IPS-20b (cell line): ENCODE results near the gene SMIM41.

Source experiments
- H3K27ac ChIP-seq: one replicate; pipeline ENCODE4 v1.5.1; 2013; ENCODE audit warnings: low read length
- H3K27me3 ChIP-seq: 2 replicates; pipeline ENCODE4 v1.6.1; 2013; ENCODE audit warnings: mild to moderate bottlenecking, low read length, inconsistent platforms; ENCODE audit not compliant: insufficient read depth
- H3K36me3 ChIP-seq: 2 replicates; pipeline ENCODE4 v1.6.1; 2013; ENCODE audit warnings: low read depth, mild to moderate bottlenecking, inconsistent platforms, low read length, moderate library complexity; ENCODE audit not compliant: insufficient read depth
- H3K4me1 ChIP-seq: 2 replicates; pipeline ENCODE4 v1.6.1; 2013; ENCODE audit warnings: mild to moderate bottlenecking, control low read depth, inconsistent platforms, low read length, moderate library complexity; ENCODE audit not compliant: insufficient read depth
- H3K4me3 ChIP-seq: 2 replicates; pipeline ENCODE4 v1.5.1; 2013; ENCODE audit warnings: mild to moderate bottlenecking, low read length, inconsistent platforms
- H3K9ac ChIP-seq: 2 replicates; pipeline ENCODE4 v1.6.1; 2013; ENCODE audit warnings: low read depth, mild to moderate bottlenecking, inconsistent platforms, low read length, moderate library complexity
- H3K9me3 ChIP-seq: 2 replicates; pipeline ENCODE4 v1.6.1; 2013; ENCODE audit warnings: mild to moderate bottlenecking, low read depth, low read length, inconsistent platforms; ENCODE audit not compliant: insufficient read depth

The SMIM41 gene

DNA sequence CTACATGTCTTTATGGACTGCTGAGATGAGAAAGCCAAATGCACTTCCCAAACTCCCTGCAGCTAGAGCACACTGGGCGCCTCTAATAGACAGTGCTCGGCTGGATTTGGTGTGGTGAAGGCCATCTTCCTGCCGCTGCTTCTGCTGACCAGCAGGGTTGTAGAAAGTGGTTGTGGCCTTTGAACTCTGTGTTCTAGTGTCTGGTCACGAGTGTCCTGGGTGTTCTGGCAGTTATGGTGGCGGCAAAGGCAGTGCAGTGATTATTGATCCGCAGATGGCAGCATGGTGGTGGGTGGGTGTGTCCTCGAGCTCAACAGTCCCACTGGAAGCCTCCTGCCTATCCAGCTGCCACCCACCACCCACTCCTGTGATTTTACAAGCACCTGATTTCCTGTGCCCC lies 43.4 kb downstream of the SMIM41 start:
- Histone ChIP-seq H3K27me3 (0 out of 2 replicates have a peak, but pooled peaks cover 5% of the 10 kb centered on the region), H3K4me1 (peaks cover 39% of the 10 kb centered on the region), H3K27ac (no peak overlapping the region)

DNA sequence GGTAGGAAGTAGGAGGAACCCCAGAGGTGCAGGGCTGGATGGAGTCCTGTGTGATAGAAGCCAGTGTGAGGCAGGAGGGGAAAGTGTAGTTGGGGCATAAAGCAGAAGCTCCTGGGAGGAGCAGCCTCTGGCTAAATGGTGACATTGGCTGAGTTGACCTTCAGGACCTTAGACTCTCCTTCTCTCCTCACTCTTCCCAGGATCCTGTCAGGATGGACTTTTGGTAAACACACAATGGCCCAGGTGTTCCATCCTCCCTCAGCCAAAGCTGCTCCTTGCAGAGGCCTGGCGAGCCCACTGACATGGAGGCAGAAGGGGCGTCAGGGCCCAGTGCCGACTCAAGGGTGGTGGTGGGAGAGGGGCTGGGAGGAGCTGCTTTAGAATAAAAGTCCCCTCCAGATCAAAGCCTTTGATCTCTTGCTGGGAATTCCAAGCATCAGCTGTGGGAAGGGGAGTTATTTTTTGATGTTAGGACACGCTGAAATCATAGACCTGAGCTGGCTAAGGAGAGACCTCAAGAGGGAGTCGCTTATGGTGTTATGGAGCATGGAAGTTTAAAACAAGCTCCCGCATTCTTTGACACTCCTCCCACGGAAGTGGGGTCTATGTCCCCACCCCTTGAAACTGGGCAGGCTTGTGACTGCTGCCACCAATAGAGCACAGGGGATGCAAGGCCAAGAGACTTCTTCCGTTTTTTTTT lies 44.1 kb downstream of the SMIM41 start:
- Histone ChIP-seq H3K27ac (no peak overlapping the region), H3K4me1 (peaks cover 39% of the 10 kb centered on the region), H3K9me3 (no peaks in the 10 kb centered on the region), H3K27me3 (0 out of 2 replicates have a peak, but pooled peaks cover 5% of the 10 kb centered on the region), H3K9ac (no peak overlapping the region), H3K36me3 (no peaks in the 10 kb centered on the region), H3K4me3 (no peak overlapping the region)

More for the DNA sequence above, 43.4 kb downstream of the SMIM41 start:
- Histone ChIP-seq H3K9ac (peak overlapping the region; percentile 68; the same call in 1 of the 2 replicates), H3K9me3 (no peaks in the 10 kb centered on the region), H3K4me3 (no peak overlapping the region), H3K36me3 (no peaks in the 10 kb centered on the region)

DNA sequence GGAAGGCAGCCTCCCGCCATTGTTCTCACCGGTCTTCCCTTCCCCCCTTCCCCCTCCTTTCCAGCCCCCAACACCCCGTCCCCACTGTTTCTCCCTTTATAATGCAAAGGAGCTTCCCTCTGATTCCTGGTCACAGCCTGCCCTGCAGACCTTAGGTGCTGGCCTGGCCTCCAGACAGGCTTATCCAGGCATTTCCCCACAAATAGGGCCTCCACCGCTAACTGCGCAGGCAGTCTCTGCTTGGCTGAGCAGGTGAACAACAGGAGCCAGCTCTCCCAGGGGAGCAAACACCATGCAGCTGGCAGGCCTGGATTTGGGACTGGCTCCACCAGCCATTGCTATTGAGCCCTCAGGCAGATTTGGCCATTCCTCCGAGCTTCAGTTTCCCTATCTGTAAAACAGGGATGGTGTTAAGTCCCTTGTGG lies 46.0 kb downstream of the SMIM41 start:
- 0 out of 2 replicates have a peak, but pooled peaks cover 5% of the 10 kb centered on the region for H3K27me3 ChIP-seq
- no peaks in the 10 kb centered on the region for H3K9me3 ChIP-seq
- H3K4me3 ChIP-seq: peak overlapping the region; percentile 39; the same call in 1 of the 2 replicates
- H3K36me3 ChIP-seq: no peaks in the 10 kb centered on the region
- peak overlapping the region; percentile 70; the same call in 1 of the 2 replicates for H3K9ac ChIP-seq
- peaks cover 36% of the 10 kb centered on the region for H3K4me1 ChIP-seq
- peak overlapping the region; percentile 83 for H3K27ac ChIP-seq

DNA sequence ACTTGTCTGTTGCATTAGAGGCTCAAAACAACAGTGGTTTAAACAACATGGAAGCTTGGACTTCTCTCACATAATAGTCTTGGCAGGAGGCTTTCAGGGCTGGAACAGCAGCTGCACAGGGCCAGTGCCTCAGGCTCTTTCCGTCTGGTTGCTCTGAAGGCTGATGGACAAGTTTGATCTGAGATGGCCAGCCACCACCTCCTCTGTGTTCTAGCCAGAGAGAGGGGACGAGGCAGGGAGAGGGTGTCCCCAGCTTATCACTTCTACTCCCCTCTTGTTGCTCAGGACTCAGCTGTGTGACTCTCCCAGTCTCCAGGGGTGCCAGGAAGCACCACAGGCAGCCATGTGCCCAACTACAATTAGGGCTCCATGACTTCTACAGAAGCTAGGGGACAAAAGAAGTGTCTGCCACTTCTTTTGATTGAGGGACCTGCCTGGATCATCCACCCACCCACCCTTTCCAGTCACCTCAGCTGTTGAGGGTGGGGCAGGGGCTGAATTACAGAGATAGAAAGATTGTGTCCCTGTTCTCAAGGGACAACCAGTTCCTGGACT lies 46.6 kb downstream of the SMIM41 start:
- peak overlapping the region; percentile 37 for H3K9ac ChIP-seq
- peak overlapping the region; percentile 39; the same call in 1 of the 2 replicates for H3K4me3 ChIP-seq
- peaks cover 40% of the 10 kb centered on the region for H3K4me1 ChIP-seq
- 0 out of 2 replicates have a peak, but pooled peaks cover 5% of the 10 kb centered on the region for H3K27me3 ChIP-seq
- no peaks in the 10 kb centered on the region for H3K36me3 ChIP-seq
- no peaks in the 10 kb centered on the region for H3K9me3 ChIP-seq
- H3K27ac ChIP-seq: peak overlapping the region; percentile 83

DNA sequence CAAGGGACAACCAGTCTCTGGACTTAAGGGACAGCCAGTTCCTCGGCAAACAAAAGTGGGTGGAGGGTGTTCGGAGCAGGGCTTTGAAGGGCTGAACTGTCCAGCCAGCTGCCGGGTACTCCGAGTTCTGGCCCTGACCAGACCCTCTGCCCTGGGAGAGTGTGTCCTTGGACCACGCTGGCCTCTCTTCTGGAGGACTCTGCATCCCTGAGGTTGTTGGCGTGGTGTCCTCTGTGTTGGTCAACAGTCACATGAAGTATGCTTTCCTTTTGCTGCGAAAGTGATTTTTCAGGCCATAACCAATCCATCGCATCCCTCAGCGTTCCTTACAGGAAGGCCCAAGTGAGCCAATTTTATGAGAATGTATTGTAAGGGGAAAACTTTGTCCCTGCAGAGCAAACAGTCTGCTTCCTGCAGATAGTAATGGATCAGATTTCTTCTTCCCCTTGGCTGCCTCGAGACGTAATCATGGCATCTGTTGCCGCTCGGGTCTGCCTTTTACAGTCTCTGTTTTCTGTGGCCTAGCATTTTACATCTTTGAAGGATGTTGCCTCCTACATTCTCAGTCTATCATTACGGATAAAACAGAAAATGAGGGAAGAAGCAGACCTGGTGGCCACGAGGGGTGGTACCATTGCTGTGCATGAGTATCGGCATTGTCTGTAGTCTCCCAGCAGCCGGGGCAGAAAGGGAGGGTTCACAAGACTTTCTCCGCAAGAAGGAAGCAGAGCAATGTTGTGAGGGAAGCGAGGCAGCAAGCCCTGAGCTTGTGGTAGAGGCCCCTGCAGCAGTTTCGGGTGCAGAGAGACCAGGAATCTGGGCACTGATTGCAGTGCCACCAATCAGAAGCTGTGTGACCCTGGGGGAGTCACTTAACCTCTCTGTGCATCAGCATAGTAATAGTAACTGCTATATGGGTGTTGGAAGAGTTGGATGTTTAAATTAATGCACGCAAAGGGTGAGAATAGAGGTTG lies 47.4 kb downstream of the SMIM41 start:
- Histone ChIP-seq H3K9me3 (no peaks in the 10 kb centered on the region), H3K4me3 (no peak overlapping the region), H3K36me3 (no peaks in the 10 kb centered on the region), H3K4me1 (peaks cover 40% of the 10 kb centered on the region), H3K9ac (peak overlapping the region; percentile 37; the same call in 1 of the 2 replicates), H3K27me3 (0 out of 2 replicates have a peak, but pooled peaks cover 5% of the 10 kb centered on the region), H3K27ac (peak overlapping the region; percentile 83)

DNA sequence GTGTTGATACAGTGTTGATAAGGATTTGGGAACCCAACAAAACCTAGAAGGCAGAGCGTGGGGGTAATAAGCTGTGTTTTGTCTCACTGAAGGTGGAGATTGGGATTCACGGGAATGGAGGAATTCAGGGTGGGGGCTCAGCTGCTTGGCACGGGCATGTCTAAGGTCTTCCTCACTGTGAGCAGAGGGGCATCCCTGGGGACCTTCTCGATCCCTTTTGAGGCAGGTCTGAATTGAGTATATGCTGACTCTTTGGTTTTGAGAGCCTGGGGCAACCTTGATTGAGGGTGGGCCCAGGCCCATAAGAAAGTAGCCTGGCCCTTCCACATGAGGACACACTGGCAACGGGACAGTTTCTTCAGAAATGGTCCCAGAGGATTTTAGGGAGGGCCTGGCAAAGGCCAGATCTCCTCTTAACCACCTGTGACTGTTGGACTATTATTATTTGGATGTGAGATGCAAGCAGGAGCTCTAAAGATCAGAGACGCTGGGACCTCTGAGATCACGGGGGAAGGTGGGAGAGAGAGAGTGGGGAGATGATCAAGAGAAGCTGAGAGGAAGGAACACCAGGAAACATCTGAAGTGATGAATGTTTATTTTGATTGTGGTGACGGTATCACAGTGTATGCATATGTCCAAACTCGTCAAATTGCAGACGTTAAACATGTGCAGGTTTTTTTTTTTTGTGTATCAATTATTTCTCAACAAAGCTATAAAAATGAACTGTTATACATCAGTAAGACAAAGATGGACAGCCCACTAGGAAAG lies 48.4 kb downstream of the SMIM41 start:
- H3K4me1 ChIP-seq: peaks cover 32% of the 10 kb centered on the region
- H3K27me3 ChIP-seq: 0 out of 2 replicates have a peak, but pooled peaks cover under 1% of the 10 kb centered on the region
- no peak overlapping the region for H3K27ac ChIP-seq
- H3K9me3 ChIP-seq: no peaks in the 10 kb centered on the region
- no peaks in the 10 kb centered on the region for H3K36me3 ChIP-seq
- H3K9ac ChIP-seq: no peak overlapping the region
- H3K4me3 ChIP-seq: no peak overlapping the region

DNA sequence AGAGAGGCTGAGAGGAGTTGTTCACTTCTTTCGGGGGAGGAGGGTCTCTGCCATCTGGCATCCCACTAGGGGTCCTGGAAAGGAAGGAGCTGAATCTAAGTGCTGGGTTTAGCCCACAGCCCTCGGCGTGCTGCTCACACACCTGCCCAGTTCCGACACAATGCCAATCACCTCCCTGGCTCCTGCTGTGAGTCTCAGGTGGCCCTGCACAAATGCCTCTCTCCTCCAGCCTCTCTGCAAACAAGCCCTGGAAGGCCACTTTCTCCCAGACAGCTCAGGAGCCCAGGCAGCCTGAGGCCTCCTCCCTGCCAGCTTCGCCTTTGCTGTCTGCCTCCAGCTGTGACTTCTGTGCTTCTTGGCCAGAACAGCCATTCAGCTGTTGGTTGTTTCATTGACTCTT lies 51.2 kb downstream of the SMIM41 start:
- Histone ChIP-seq H3K36me3 (no peaks in the 10 kb centered on the region), H3K27me3 (no peaks in the 10 kb centered on the region), H3K4me1 (peaks cover 18% of the 10 kb centered on the region; the same call in 1 of the 2 replicates), H3K4me3 (no peak overlapping the region), H3K9ac (no peak overlapping the region), H3K9me3 (no peaks in the 10 kb centered on the region), H3K27ac (no peak overlapping the region)

DNA sequence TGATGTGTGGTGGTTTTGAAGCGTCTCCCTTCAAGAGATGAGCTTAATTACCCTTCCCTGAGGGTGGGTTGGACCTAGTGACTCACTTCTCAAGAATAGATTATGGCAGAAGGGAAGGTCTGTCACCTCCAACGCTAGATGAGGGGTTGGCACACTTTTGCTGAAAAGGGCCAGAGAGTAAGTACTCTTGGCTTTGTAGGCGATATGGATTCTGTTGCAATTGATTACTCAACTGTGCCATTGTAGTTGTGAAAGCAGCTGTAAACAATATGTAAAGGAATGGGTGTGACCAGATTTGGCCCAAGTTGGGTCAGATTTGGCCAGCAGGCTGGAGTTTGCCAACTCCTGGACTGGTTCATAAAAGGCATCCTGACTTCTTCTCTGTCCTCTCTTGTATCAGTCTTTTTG lies 53.3 kb downstream of the SMIM41 start:
- H3K36me3 ChIP-seq: no peaks in the 10 kb centered on the region
- peaks cover 6% of the 10 kb centered on the region; the same call in 1 of the 2 replicates for H3K4me1 ChIP-seq
- H3K9me3 ChIP-seq: no peaks in the 10 kb centered on the region
- H3K27ac ChIP-seq: no peak overlapping the region
- no peaks in the 10 kb centered on the region for H3K27me3 ChIP-seq
- H3K9ac ChIP-seq: no peak overlapping the region
- no peak overlapping the region for H3K4me3 ChIP-seq

DNA sequence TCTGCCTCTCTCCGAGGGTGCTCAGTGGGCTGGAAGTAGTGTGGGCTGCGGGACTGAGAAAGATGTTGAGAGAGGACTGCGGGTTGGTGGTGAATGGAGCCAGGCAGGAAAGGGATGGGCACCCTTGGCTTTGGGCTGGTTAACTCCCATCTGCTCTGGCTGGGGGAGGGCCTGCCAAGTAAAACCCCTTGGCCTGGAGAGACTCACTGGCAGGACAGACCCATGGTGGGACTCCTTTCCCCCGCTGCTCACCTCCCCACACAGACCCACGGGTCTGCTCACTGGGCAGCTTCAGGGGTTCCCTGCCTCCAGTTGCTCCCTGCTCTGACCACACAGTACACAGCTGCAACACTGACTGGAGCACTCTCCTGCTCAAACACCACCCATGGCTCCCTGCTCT lies 58.2 kb downstream of the SMIM41 start:
- Histone ChIP-seq H3K9ac (no peak overlapping the region), H3K36me3 (no peaks in the 10 kb centered on the region)

DNA sequence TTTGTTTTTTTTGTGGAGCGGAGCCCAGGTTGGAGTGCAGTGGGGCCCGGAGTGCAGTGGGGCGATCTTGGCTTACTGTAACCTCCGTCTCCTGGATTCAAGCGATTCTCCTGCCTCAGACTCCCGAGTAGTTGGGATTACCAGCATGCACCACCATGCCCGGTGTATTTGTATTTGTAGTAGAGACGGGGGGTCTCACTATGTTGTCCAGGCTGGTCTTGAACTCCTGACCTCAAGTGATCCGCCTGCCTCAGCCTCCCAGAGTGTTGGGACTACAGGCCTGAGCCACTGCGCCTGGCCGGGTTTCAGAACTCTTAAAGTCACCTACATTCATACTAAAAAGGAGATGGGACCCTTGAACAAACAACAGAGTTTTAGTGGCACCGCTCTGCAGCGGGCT lies 59.6 kb downstream of the SMIM41 start:
- no peaks in the 10 kb centered on the region for H3K36me3 ChIP-seq
- no peak overlapping the region for H3K9ac ChIP-seq
- no peak overlapping the region for H3K4me3 ChIP-seq
- H3K27ac ChIP-seq: no peak overlapping the region
- no peaks in the 10 kb centered on the region for H3K4me1 ChIP-seq
- H3K9me3 ChIP-seq: no peaks in the 10 kb centered on the region
- no peaks in the 10 kb centered on the region for H3K27me3 ChIP-seq

More for the DNA sequence above, 58.2 kb downstream of the SMIM41 start:
- Histone ChIP-seq H3K27me3 (no peaks in the 10 kb centered on the region), H3K4me3 (no peak overlapping the region), H3K27ac (no peak overlapping the region), H3K4me1 (no peaks in the 10 kb centered on the region), H3K9me3 (no peaks in the 10 kb centered on the region)
